ENCODE measurements around the gene FIGNL1. TPM values are rescaled to one million over a fixed set of nuclear protein-coding genes. Genes with fewer than 3 reads are reported as not detected.

Gene FIGNL1
- total and polyA plus RNA-seq, 12 donors, result 1.7 to 6.6 (median 4.8) TPM

DNA sequence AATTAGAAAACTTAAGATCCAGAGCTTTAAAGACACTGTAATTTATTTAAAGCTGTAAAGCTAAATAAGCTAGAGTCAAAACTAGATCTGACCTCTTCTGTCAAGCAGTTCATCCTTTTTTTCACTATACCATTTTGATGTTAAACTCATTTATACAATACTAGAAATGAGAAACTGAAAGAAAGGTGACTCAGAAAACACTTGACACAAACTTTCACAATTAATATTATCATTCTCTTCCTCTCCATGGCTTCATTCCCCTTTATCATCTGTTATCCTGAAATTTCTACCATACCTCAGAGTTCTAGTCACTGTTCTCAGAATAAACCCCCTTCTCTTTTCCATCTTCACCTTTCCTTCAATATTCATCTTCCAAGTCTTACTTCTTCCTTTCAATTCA, 1.3 kb downstream of the FIGNL1 start:
- no peak for DNase-seq
- intact Hi-C loops (cut with DNase I), result no loop called here
- Histone ChIP-seq H3K4me3 (no peak overlapping the region), H3K4me1 (peaks cover 0 to 21% (median 14%) of the 10 kb centered on the region in 9 donors), H3K9me3 (no peaks in the 10 kb centered on the region), H3K27me3 (no peaks in the 10 kb centered on the region), H3K27ac (no peak overlapping the region), H3K36me3 (peaks cover 0 to 36% (median 19%) of the 10 kb centered on the region in 9 donors)
- ATAC-seq, result no peak
- TF ChIP-seq, protein P1, sequence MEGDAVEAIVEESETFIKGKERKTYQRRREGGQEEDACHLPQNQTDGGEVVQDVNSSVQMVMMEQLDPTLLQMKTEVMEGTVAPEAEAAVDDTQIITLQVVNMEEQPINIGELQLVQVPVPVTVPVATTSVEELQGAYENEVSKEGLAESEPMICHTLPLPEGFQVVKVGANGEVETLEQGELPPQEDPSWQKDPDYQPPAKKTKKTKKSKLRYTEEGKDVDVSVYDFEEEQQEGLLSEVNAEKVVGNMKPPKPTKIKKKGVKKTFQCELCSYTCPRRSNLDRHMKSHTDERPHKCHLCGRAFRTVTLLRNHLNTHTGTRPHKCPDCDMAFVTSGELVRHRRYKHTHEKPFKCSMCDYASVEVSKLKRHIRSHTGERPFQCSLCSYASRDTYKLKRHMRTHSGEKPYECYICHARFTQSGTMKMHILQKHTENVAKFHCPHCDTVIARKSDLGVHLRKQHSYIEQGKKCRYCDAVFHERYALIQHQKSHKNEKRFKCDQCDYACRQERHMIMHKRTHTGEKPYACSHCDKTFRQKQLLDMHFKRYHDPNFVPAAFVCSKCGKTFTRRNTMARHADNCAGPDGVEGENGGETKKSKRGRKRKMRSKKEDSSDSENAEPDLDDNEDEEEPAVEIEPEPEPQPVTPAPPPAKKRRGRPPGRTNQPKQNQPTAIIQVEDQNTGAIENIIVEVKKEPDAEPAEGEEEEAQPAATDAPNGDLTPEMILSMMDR (IDR thresholded peaks at IDR 0.05), result no peak

DNA sequence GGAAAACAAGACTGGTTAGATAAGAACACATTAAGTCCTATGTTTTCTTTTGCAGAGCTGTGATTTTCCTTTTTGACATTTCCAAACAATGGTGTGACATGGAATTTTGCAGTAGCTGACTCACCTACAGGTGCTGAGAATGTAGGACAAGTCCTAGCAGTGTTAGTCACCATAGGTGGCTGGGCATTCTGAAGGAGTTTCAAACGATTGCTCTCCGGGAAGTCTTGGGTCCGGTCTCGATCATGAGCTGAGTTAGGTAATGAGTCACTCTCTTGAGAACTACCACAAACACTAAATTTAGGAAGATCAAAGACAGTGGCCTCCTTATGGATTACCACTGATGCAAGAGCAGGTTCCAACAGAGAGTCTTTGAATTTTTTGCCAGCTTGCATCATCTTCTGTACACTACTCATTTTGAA, 3.6 kb downstream of the FIGNL1 start:
- no peak for ATAC-seq
- no peak for DNase-seq
- H3K36me3 ChIP-seq, result peaks cover 0 to 49% (median 19%) of the 10 kb centered on the region in 9 donors
- H3K4me3 ChIP-seq, result no peak overlapping the region
- no peak overlapping the region for H3K27ac ChIP-seq
- TF ChIP-seq, protein P1 (IDR thresholded peaks at IDR 0.05), result no peak
- H3K4me1 ChIP-seq, result peaks cover 0 to 21% (median 14%) of the 10 kb centered on the region in 9 donors
- no peaks in the 10 kb centered on the region for H3K27me3 ChIP-seq
- intact Hi-C loops (cut with DNase I), result no loop called here
- no peaks in the 10 kb centered on the region for H3K9me3 ChIP-seq
- 80 to 87% methylated on average over 4 of the region's 4 CpGs for WGBS, 2 donors

DNA sequence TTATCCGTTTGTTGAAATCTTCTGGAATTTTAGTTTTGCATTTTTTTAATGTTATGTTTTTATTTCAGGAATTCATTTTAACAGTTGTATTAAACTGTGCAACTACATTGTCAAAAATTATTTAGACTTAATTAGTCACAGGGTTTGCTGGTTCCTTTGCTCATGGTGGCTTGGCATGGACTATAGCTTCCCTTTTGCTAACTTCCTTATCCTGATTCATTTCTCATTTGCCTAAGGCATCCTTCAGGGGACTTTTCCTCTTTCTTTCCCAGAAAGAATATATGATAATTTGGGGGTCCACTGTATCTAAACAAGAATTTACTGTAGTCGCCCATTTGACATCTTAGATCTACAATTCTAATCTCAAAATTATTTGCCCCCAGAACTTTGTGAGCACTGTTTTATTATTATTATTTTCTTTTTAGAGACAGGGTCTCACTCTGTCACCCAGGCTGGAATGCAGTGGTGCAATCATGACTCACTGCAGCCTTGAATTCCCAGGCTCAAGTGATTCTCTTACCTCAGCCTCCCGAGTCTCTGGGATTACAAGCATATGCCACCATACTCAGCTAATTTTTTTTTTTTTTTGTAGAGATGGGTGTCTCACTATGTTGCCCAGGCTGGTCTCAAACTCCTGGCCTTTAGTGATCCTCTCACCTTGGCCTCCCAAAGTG, 13.9 kb downstream of the FIGNL1 start:
- intact Hi-C loops (cut with DNase I), result no loop called here

DNA sequence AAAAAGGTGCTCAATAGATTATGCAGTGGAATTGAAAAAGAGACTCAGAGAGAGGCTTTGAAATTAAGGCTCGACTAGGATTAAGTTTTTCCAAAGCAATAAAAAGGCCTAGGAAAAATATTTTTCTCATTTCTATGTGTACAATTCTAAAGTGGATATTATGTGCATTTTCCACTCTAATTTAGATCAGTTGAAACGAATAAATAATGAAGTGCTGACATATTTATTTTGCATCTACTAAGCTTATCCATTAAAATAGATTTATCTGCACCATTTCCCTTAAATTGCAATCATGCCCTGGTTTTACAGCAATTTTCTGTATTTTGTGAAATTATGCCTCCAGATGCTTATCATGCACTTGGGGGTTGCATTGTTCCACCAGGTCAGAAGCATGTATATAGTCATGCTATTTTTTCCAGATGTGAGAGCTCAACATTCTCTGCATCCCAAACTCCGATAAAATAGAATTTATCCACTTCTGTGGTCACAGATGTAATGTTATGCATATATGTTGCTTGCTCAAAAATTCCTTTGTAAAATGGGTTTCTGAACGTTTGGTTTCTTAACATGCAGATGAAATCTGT, 18.3 kb downstream of the FIGNL1 start:
- Histone ChIP-seq H3K4me3 (no peak overlapping the region), H3K36me3 (no peaks in the 10 kb centered on the region), H3K9me3 (no peaks in the 10 kb centered on the region), H3K27me3 (no peaks in the 10 kb centered on the region), H3K27ac (no peak overlapping the region), H3K4me1 (peaks cover 0 to 15% (median 0%) of the 10 kb centered on the region in 9 donors)
- TF ChIP-seq, protein P1 (IDR thresholded peaks at IDR 0.05), result no peak
- DNase-seq (no peak), ATAC-seq (no peak)
- 76 to 80% methylated on average over 4 of the region's 4 CpGs for WGBS, 2 donors
- intact Hi-C loops (cut with DNase I), result no loop called here

More for the DNA sequence above, 13.9 kb downstream of the FIGNL1 start:
- Histone ChIP-seq H3K27ac (peak overlapping the region in 1 of 10 donors; percentile 45), H3K4me3 (no peak overlapping the region), H3K36me3 (peaks cover 0 to 25% (median 0%) of the 10 kb centered on the region in 9 donors), H3K27me3 (no peaks in the 10 kb centered on the region), H3K9me3 (no peaks in the 10 kb centered on the region), H3K4me1 (peaks cover 0 to 16% (median 0%) of the 10 kb centered on the region in 9 donors)
- TF ChIP-seq, protein P1 (IDR thresholded peaks at IDR 0.05), result no peak
- DNase-seq, result no peak
- WGBS, 2 donors, result 81 to 82% methylated on average over 3 of the region's 3 CpGs
- ATAC-seq, result no peak
